HG02759 (cell line): ENCODE data around the gene ONECUT3.
"Not testable (repeated sequence)": the region's sequence is repeated elsewhere in the genome, so short reads cannot be mapped to it uniquely, and the experiment has no call there.

Experiments used
- ATAC-seq: cut with Tn5 transposase; IDR thresholded peaks from one replicate; pipeline ENCODE4 v1.9.1; 2021; ENCODE audit warnings: mild to moderate bottlenecking, moderate library complexity; ENCODE audit not compliant: unreplicated experiment

Gene ONECUT3

GRCh38 chr19:1752757-1753728 lies at the start of gene ONECUT3:
Gene ONECUT3, plus strand, starts transcription at chr19:1753506. Its CDS starts 157 bp downstream, at chr19:1753663.
- no peak for ATAC-seq

- no peak for ATAC-seq
These were observed 49.0 kb upstream of the ONECUT3 start for GRCh38 chr19:1704339-1704738.

DNA sequence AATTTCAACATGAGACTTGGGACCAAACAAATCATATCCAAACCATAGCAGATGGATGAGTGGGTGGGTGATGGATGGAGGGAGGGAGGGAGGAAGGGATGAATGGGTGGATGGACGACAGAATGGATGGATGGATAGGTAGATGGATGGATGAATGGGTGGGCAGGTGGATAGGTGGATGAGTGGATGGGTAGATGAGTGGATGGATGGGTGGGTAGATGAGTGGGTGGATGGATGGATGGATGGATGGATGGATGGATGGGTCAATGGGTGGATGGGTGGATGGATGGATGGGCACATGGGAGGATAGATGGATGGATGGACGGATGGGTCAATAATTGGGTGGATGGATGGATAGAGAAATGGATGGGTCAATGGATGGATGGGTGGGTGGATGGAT lies 47.9 kb upstream of the ONECUT3 start:
- no peak for ATAC-seq

GRCh38 chr19:1706646-1707045 lies 46.7 kb upstream of the ONECUT3 start:
- not testable (repeated sequence) for ATAC-seq

- no peak for ATAC-seq
These were observed 46.1 kb upstream of the ONECUT3 start for GRCh38 chr19:1707240-1707639.

DNA sequence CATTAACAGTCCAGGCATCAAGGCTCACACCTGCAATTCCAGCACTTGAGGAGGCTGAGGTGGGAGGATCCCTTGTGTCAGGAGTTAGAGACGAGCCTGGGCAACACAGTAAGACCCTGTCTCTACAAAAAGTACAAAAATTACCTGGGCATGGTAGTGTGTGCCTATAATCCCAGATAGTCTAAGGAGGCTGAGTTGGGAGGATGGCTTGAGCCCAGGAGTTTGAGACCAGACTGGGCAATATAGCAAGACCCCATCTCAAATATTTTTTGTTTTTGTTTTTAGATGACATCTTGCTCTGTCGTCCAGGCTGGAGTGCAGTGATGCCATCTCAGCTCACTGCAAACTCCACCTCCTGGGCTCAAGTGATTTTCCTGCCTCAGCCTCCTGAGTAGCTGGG lies 40.1 kb upstream of the ONECUT3 start:
- ATAC-seq: no peak

DNA sequence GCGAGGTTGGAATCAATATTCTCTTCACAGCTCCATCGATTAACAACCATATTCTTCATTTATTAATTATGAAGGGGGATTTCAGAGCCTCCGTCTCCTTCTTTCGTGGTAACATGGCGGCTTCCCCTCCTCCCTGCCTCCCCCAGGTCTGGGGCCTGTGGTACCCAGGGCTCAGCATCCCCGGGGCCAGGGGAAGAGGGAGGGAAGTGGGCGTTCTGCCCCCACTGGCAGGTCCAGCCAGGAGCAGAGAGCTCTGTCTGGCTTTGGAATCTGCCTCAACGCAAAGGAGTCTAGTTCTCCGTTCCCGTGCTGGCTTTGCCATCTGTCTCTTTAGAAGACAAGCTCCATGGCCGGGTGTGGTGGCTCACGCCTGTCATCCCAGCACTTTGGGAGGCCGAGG lies 37.8 kb upstream of the ONECUT3 start:
- no peak for ATAC-seq

DNA sequence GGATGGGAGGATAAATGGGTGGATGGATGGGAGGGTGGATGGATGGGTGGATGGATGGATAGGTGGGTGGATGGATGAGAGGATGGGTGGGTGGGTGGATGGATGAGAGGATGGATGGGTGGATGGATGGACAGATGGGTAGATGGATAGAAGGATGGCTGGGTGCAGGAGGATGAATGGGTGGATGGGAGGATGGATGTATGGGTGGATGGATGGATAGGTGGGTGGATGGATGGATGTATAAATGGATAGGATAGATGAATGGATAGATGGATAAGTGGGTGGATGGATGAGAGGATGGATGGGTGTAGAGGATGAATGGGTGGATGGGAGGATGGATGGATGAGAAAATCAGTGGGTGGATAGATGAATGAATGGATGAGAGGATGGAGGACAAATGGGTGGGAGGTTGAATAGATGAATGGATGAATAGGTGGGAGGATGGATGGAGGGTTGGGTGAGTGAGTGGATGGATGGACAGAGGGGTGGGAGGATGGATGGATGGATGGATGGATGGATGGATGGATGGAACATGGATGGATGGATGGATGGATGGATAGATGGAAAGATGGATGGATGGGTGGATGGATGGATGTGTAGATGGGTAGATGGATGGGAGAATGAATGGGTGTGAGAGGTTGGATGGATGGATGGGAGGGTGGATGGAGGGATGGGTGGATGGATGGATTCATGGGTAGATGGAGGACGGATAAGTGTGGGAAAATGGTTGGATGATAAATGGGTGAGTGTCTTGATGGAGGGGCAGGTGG lies 35.9 kb upstream of the ONECUT3 start:
- ATAC-seq: no peak

GRCh38 chr19:1717970-1718264 lies 35.4 kb upstream of the ONECUT3 start:
- ATAC-seq: no peak

- no peak for ATAC-seq
These were observed 34.6 kb upstream of the ONECUT3 start for GRCh38 chr19:1718420-1719291.

DNA sequence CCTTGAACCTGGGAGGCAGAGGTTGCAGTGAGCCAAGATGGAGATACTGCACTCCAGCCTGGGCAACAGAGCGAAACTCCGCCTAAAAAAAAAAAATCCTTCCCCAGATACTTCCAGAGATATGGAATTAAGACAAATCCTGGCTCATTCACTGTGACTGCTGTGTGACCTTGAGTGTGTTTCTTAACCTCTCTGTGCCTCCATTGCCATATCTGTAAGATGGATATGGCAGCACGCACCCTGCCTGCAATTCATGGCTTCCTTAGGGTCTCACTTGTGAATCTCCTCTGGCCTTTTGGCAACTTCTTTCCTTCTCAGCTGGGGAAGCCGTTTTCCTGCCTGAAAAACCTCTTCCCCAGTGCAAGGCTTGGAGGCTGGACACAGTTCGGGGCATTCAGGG lies 33.8 kb upstream of the ONECUT3 start:
- no peak for ATAC-seq

DNA sequence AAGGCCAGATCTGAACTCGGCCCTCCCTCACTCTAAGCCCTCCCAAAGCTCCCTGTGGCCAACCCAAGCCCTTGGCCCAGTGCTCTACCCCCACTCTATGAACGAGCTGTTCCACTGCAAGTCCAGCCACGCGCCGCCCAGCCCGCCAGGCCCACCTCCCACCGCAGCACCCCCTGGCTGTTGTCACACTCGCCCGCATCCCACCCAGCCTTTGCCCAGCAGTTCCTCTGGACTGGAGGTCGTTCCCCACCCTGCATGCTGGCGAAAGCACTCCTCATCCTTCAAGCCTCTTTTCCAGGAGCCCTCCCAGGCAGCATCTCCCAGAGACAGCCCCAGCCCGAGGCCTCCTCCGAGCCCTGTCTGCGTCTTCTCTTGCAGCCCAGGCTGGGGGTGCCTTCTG lies 33.1 kb upstream of the ONECUT3 start:
- ATAC-seq: no peak

- ATAC-seq: no peak
These were observed 27.9 kb upstream of the ONECUT3 start for GRCh38 chr19:1725100-1726064.

- ATAC-seq: no peak
These were observed 24.3 kb upstream of the ONECUT3 start for GRCh38 chr19:1728816-1729567.

GRCh38 chr19:1729568-1729925 lies 23.8 kb upstream of the ONECUT3 start:
- ATAC-seq: no peak

- no peak for ATAC-seq
These were observed 23.1 kb upstream of the ONECUT3 start for GRCh38 chr19:1730157-1730556.

GRCh38 chr19:1734321-1734966 lies 18.9 kb upstream of the ONECUT3 start:
- ATAC-seq: no peak

DNA sequence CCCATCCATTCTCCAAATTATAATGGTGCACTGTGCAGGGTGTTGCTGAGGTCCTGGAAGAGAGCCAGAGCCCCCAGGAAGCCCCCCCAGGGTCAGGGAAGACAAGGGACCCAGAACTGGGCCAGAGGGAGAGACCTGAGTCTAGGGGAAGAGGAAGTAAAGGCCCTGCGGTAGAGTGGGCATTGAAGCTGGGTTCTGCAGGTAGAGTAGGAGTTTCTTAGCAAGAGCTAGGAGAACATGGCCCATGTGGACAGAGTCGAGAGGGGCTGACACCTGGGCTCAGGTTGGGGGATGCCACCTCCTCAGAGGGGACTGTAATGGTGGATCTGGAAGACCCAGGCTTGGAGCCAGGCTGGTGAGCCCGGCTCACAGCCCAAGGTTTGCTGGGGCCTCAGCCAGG lies 17.0 kb upstream of the ONECUT3 start:
- no peak for ATAC-seq

- no peak for ATAC-seq
These were observed 16.4 kb upstream of the ONECUT3 start for GRCh38 chr19:1736927-1737326.
